Spleen (tissue), 7 donors: ENCODE results near the gene CHCHD6.

Source experiments
- POLR2A ChIP-seq, 3 donors: fragments of 450-650 bp; IDR thresholded peaks; one replicate each; pipeline ENCODE4 v1.5.1; 2017; ENCODE audit warnings: antibody characterized with exemption in 3 of 3, mild to moderate bottlenecking in 1 of 3
- POLR2AphosphoS5 ChIP-seq, 3 donors: sonication (generic); formaldehyde crosslinking; IDR thresholded peaks; one replicate each; pipeline ENCODE4 v1.5.1; 2017; ENCODE audit warnings: antibody characterized with exemption in 3 of 3
- TF ChIP-seq, protein P1 (sequence below), 11 experiments: fragments of 200-600 bp in 7 of 11; fragments of 450-650 bp in 4 of 11; sonication (generic) in 4 of 11; IDR thresholded peaks in 8 of 11; conservative IDR thresholded peaks in 3 of 11; 1 replicate in 7 of 11; 2 replicates in 4 of 11; pipeline versions ENCODE4 v1.4.0 to v1.8.0; 2016 to 2021; ENCODE audit warnings: antibody characterized with exemption in 11 of 11, inconsistent platforms in 4 of 11, mild to moderate bottlenecking in 1 of 11
- donor health status: DM: no; HTN: no; CAD: no; lungs with moderate emphysema.
- donor health status: DM: no; HTN: no; CAD: no.
- donor health status: DM: no; HTN: no; CAD: no.

DNA sequence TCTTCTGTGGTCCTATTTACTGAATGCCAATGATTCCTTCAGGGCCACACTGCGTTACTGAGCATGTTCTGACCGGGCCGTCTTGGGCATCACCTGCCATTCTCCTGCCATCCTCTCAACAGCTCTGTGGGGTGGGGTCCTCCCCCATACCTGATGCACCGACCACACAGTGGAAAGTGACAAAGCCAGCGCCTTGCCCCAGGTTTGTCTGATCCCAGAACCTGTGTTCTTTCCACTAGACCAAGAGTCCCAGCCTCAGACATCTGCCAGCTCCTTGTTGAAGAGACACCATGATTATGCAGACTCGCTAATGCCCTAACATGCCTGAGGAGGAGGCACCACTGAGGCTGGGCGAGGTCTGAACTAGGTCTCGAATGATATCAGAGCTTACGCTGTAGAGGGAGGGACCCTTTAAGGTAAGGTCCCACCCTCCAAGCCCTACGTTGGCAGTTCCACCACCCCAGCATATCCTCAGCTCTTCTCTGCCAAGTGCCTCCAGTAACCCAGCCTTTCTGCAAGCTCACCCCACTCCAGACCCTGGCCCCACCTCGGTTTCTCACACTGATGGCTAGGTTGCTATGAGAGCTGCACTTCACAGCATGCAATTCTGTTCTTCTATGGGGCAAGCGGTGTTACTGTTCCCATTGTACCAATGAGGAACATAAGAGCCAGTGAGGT lies 249.1 kb downstream of the CHCHD6 start:
- TF ChIP-seq, protein P1, sequence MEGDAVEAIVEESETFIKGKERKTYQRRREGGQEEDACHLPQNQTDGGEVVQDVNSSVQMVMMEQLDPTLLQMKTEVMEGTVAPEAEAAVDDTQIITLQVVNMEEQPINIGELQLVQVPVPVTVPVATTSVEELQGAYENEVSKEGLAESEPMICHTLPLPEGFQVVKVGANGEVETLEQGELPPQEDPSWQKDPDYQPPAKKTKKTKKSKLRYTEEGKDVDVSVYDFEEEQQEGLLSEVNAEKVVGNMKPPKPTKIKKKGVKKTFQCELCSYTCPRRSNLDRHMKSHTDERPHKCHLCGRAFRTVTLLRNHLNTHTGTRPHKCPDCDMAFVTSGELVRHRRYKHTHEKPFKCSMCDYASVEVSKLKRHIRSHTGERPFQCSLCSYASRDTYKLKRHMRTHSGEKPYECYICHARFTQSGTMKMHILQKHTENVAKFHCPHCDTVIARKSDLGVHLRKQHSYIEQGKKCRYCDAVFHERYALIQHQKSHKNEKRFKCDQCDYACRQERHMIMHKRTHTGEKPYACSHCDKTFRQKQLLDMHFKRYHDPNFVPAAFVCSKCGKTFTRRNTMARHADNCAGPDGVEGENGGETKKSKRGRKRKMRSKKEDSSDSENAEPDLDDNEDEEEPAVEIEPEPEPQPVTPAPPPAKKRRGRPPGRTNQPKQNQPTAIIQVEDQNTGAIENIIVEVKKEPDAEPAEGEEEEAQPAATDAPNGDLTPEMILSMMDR (IDR thresholded peaks at IDR 0.05 in 8 of 11, conservative IDR thresholded peaks at IDR 0.05 in 3 of 11), result no peak
- TF ChIP-seq POLR2A (IDR thresholded peaks at IDR 0.05), result no peak
- TF ChIP-seq POLR2AphosphoS5 (IDR thresholded peaks at IDR 0.05), result no peak
